Measurements from ENCODE around the gene SHC3.

- TF ChIP-seq, protein P1, sequence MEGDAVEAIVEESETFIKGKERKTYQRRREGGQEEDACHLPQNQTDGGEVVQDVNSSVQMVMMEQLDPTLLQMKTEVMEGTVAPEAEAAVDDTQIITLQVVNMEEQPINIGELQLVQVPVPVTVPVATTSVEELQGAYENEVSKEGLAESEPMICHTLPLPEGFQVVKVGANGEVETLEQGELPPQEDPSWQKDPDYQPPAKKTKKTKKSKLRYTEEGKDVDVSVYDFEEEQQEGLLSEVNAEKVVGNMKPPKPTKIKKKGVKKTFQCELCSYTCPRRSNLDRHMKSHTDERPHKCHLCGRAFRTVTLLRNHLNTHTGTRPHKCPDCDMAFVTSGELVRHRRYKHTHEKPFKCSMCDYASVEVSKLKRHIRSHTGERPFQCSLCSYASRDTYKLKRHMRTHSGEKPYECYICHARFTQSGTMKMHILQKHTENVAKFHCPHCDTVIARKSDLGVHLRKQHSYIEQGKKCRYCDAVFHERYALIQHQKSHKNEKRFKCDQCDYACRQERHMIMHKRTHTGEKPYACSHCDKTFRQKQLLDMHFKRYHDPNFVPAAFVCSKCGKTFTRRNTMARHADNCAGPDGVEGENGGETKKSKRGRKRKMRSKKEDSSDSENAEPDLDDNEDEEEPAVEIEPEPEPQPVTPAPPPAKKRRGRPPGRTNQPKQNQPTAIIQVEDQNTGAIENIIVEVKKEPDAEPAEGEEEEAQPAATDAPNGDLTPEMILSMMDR (conservative IDR thresholded peaks at IDR 0.05 in 1 of 2, IDR thresholded peaks at IDR 0.05 in 1 of 2; ENCODE audit: low read depth in 1 of 2, low read length in 2 of 2): no peak
- TF ChIP-seq EZH2 (IDR thresholded peaks at IDR 0.05; ENCODE audit: low read length, missing control alignments): no peak
These were observed 184.7 kb downstream of the SHC3 start for GRCh38 chr9:88993871-88994460.
